OCI-LY3 (cell line): ENCODE measurements around the gene CYP27B1.

Source experiments
- H2AFZ ChIP-seq: fragments of 200-600, 300-600 bp; shearing (Covaris generic); 2 replicates; pipeline ENCODE4 v1.6.0; 2014; ENCODE audit warnings: antibody characterized with exemption, low read depth, low read length
- H3K27ac ChIP-seq: fragments of 200-600, 300-600 bp; sonication (generic); 2 replicates; pipeline ENCODE4 v1.5.1; 2014; ENCODE audit warnings: mild to moderate bottlenecking, low read length, moderate library complexity, mixed read lengths
- H3K27me3 ChIP-seq: fragments of 200-600, 300-600 bp; sonication (generic); 2 replicates; pipeline ENCODE4 v1.6.1; 2014; ENCODE audit warnings: low read depth, low read length, mixed read lengths
- H3K36me3 ChIP-seq: fragments of 200-600, 300-600 bp; sonication (generic); replicated peaks from 2 replicates; pipeline ENCODE3; 2014; ENCODE audit warnings: low read depth, low read length, mixed read lengths
- H3K4me1 ChIP-seq: fragments of 300-600, 200-600 bp; sonication (generic); 2 replicates; pipeline ENCODE4 v1.6.1; 2014; ENCODE audit warnings: low read length, mixed read lengths
- H3K4me2 ChIP-seq: fragments of 200-600, 300-600 bp; sonication (generic); 2 replicates; pipeline ENCODE4 v1.6.1; 2014; ENCODE audit warnings: low read length, mixed read lengths
- H3K4me3 ChIP-seq: fragments of 300-600, 200-600 bp; sonication (generic); 2 replicates; pipeline ENCODE4 v1.5.1; 2014; ENCODE audit warnings: antibody characterized with exemption, mild to moderate bottlenecking, low read length, moderate library complexity
- H3K79me2 ChIP-seq: fragments of 300-600, 200-600 bp; shearing (Covaris generic); 2 replicates; pipeline ENCODE4 v1.6.1; 2014; ENCODE audit warnings: mild to moderate bottlenecking, low read length, mixed read lengths
- H3K9ac ChIP-seq: fragments of 300-600, 200-600 bp; shearing (Covaris generic); 2 replicates; pipeline ENCODE4 v1.6.0; 2014; ENCODE audit warnings: mild to moderate bottlenecking, low read length, moderate library complexity
- H3K9me3 ChIP-seq: fragments of 200-600, 300-600 bp; shearing (Covaris generic); 2 replicates; pipeline ENCODE4 v1.6.1; 2014; ENCODE audit warnings: low read length, mixed read lengths; ENCODE audit not compliant: insufficient read depth
- H4K20me1 ChIP-seq: fragments of 200-600, 300-600 bp; sonication (generic); 2 replicates; pipeline ENCODE4 v1.6.1; 2016; ENCODE audit warnings: low read length, mixed read lengths; ENCODE audit not compliant: insufficient read depth
- CTCF ChIP-seq: fragments of 200-600, 300-600 bp; sonication (generic); IDR thresholded peaks from 2 replicates; pipeline ENCODE4 v1.5.1; 2014; ENCODE audit warnings: antibody characterized with exemption, low read length, low read depth
- EZH2phosphoT487 ChIP-seq: fragments of 200-600 bp; shearing (Covaris generic); IDR thresholded peaks from 2 replicates; pipeline ENCODE4 v1.6.1; 2018; ENCODE audit warnings: antibody characterized with exemption, mixed run types, low read depth

CYP27B1 gene

GRCh38 chr12:57780284-57780897 is 13.5 kb upstream of the CYP27B1 start:
- TF ChIP-seq EZH2phosphoT487 (no peak), CTCF (no peak)
- Histone ChIP-seq H3K36me3 (peaks cover 7% of the 10 kb centered on the region), H3K27me3 (no peaks in the 10 kb centered on the region), H3K9me3 (no peaks in the 10 kb centered on the region), H3K4me1 (peaks cover 13% of the 10 kb centered on the region), H3K4me3 (no peak overlapping the region), H4K20me1 (no peaks in the 10 kb centered on the region), H3K9ac (no peak overlapping the region), H3K27ac (no peak overlapping the region), H3K79me2 (peaks cover 19% of the 10 kb centered on the region), H3K4me2 (no peak overlapping the region), H2AFZ (no peak overlapping the region)

GRCh38 chr12:57779736-57780135 is 12.9 kb upstream of the CYP27B1 start:
- Histone ChIP-seq H3K27me3 (no peaks in the 10 kb centered on the region), H2AFZ (no peak overlapping the region), H3K36me3 (peaks cover 6% of the 10 kb centered on the region), H3K4me3 (no peak overlapping the region), H3K9ac (no peak overlapping the region), H3K4me2 (no peak overlapping the region), H3K9me3 (no peaks in the 10 kb centered on the region), H4K20me1 (no peaks in the 10 kb centered on the region), H3K27ac (no peak overlapping the region), H3K4me1 (peaks cover 13% of the 10 kb centered on the region), H3K79me2 (peaks cover 19% of the 10 kb centered on the region)
- no peak for TF ChIP-seq CTCF
- TF ChIP-seq EZH2phosphoT487 = no peak

- no peak overlapping the region for H3K4me2 ChIP-seq
- H3K9me3 ChIP-seq = no peaks in the 10 kb centered on the region
- H3K36me3 ChIP-seq = peaks cover 3% of the 10 kb centered on the region
- H2AFZ ChIP-seq = no peak overlapping the region
- H3K79me2 ChIP-seq = peaks cover 4% of the 10 kb centered on the region
- peaks cover 12% of the 10 kb centered on the region for H3K4me1 ChIP-seq
- no peaks in the 10 kb centered on the region for H4K20me1 ChIP-seq
- no peak for TF ChIP-seq CTCF
- no peak for TF ChIP-seq EZH2phosphoT487
- no peak overlapping the region for H3K4me3 ChIP-seq
- no peak overlapping the region for H3K27ac ChIP-seq
- no peak overlapping the region for H3K9ac ChIP-seq
- no peaks in the 10 kb centered on the region for H3K27me3 ChIP-seq
Observed at GRCh38 chr12:57777911-57778310, 11.0 kb upstream of the CYP27B1 start.

GRCh38 chr12:57777367-57777766 is 10.5 kb upstream of the CYP27B1 start:
- Histone ChIP-seq H3K4me1 (peaks cover 13% of the 10 kb centered on the region), H3K9ac (no peak overlapping the region)

More at GRCh38 chr12:57777367-57777766, 10.5 kb upstream of the CYP27B1 start:
- no peaks in the 10 kb centered on the region for H3K9me3 ChIP-seq
- H3K4me2 ChIP-seq = no peak overlapping the region
- no peaks in the 10 kb centered on the region for H3K27me3 ChIP-seq
- no peak overlapping the region for H3K27ac ChIP-seq
- H4K20me1 ChIP-seq = no peaks in the 10 kb centered on the region
- H3K4me3 ChIP-seq = no peak overlapping the region
- no peaks in the 10 kb centered on the region for H3K79me2 ChIP-seq
- H3K36me3 ChIP-seq = peaks cover 3% of the 10 kb centered on the region
- H2AFZ ChIP-seq = no peak overlapping the region
- TF ChIP-seq EZH2phosphoT487 (no peak), CTCF (no peak)
